Measurements from ENCODE around the gene SV2B. TPM values are rescaled to one million over a fixed set of nuclear protein-coding genes. Genes with fewer than 3 reads are reported as not detected.

SV2B gene
- total RNA-seq, 1 experiment from 2014 or later, result not detected

- Histone ChIP-seq H3K4me1 (ENCODE audit: insufficient read depth, low read length) (no peaks in the 10 kb centered on the region), H3K36me3 (ENCODE audit: low read depth, low read length) (no peaks in the 10 kb centered on the region), H3K27me3 (ENCODE audit: low read length) (peaks cover 63% of the 10 kb centered on the region), H3K9me3 (ENCODE audit: low read length) (no peaks in the 10 kb centered on the region), H3K27ac (ENCODE audit: low read length) (no peak overlapping the region), H3K4me3 (ENCODE audit: low read length) (no peak overlapping the region), H3F3A (ENCODE audit: low read length, unreplicated experiment) (no peaks in the 10 kb centered on the region), H3K4me2 (ENCODE audit: low read length) (no peak overlapping the region), H4K20me1 (ENCODE audit: low read length) (no peaks in the 10 kb centered on the region), H2AFZ (ENCODE audit: low read length) (no peak overlapping the region), H3K9ac (ENCODE audit: low read length) (no peak overlapping the region), H3K79me2 (ENCODE audit: low read length) (no peaks in the 10 kb centered on the region), H3K9me2 (replicated peaks; ENCODE audit: low read length) (no peaks in the 10 kb centered on the region)
- CTCF ChIA-PET, result no interaction called here
- no peak for TF ChIP-seq EZH2phosphoT487 (IDR thresholded peaks at IDR 0.05; ENCODE audit: borderline replicate concordance, low read length)
- no peak for TF ChIP-seq CTCF (conservative IDR thresholded peaks at IDR 0.05; ENCODE audit: low read depth, low read length)
- no peak for TF ChIP-seq EZH2 (IDR thresholded peaks at IDR 0.05; ENCODE audit: low read length, unreplicated experiment)
- no TSS peak for BruUV-seq (replicated peaks)
- DNase-seq (no peak), ATAC-seq (no peak)
- POLR2A ChIA-PET (ENCODE audit: unreplicated experiment), result no interaction called here
- intact Hi-C loops (cut with micrococcal nuclease), result no loop called here
These were observed 218.5 kb downstream of the SV2B start for GRCh38 chr15:91318516-91318915.

GRCh38 chr15:91318931-91319330 is 218.9 kb downstream of the SV2B start:
- Histone ChIP-seq H3K27me3 (ENCODE audit: low read length) (peaks cover 63% of the 10 kb centered on the region), H3K4me3 (ENCODE audit: low read length) (no peak overlapping the region), H3K36me3 (ENCODE audit: low read depth, low read length) (no peaks in the 10 kb centered on the region), H4K20me1 (ENCODE audit: low read length) (no peaks in the 10 kb centered on the region), H3K9ac (ENCODE audit: low read length) (no peak overlapping the region), H3K9me3 (ENCODE audit: low read length) (no peaks in the 10 kb centered on the region), H2AFZ (ENCODE audit: low read length) (no peak overlapping the region), H3K9me2 (replicated peaks; ENCODE audit: low read length) (no peaks in the 10 kb centered on the region), H3K4me2 (ENCODE audit: low read length) (no peak overlapping the region), H3F3A (ENCODE audit: low read length, unreplicated experiment) (no peaks in the 10 kb centered on the region), H3K27ac (ENCODE audit: low read length) (no peak overlapping the region), H3K79me2 (ENCODE audit: low read length) (no peaks in the 10 kb centered on the region), H3K4me1 (ENCODE audit: insufficient read depth, low read length) (no peaks in the 10 kb centered on the region)
- POLR2A ChIA-PET (ENCODE audit: unreplicated experiment), result no interaction called here
- no TSS peak for BruUV-seq (replicated peaks)
- DNase-seq (no peak), ATAC-seq (no peak)
- CTCF ChIA-PET, result no interaction called here
- intact Hi-C loops (cut with micrococcal nuclease), result no loop called here
- no peak for TF ChIP-seq CTCF (conservative IDR thresholded peaks at IDR 0.05; ENCODE audit: low read depth, low read length)
- no peak for TF ChIP-seq EZH2 (IDR thresholded peaks at IDR 0.05; ENCODE audit: low read length, unreplicated experiment)
- no peak for TF ChIP-seq EZH2phosphoT487 (IDR thresholded peaks at IDR 0.05; ENCODE audit: borderline replicate concordance, low read length)

GRCh38 chr15:91319371-91320059 is 219.5 kb downstream of the SV2B start:
- intact Hi-C loops (cut with micrococcal nuclease), result no loop called here
- peaks cover 63% of the 10 kb centered on the region for H3K27me3 ChIP-seq (ENCODE audit: low read length)

More at GRCh38 chr15:91319371-91320059, 219.5 kb downstream of the SV2B start:
- no TSS peak for BruUV-seq (replicated peaks)
- DNase-seq, result no peak
- Histone ChIP-seq H3K9me3 (ENCODE audit: low read length) (no peaks in the 10 kb centered on the region), H4K20me1 (ENCODE audit: low read length) (no peaks in the 10 kb centered on the region), H3K27ac (ENCODE audit: low read length) (no peak overlapping the region), H3K9me2 (replicated peaks; ENCODE audit: low read length) (no peaks in the 10 kb centered on the region), H3F3A (ENCODE audit: low read length, unreplicated experiment) (no peaks in the 10 kb centered on the region), H3K4me3 (ENCODE audit: low read length) (no peak overlapping the region), H3K9ac (ENCODE audit: low read length) (no peak overlapping the region), H3K4me1 (ENCODE audit: insufficient read depth, low read length) (no peaks in the 10 kb centered on the region), H3K36me3 (ENCODE audit: low read depth, low read length) (no peaks in the 10 kb centered on the region), H3K4me2 (ENCODE audit: low read length) (no peak overlapping the region), H2AFZ (ENCODE audit: low read length) (no peak overlapping the region), H3K79me2 (ENCODE audit: low read length) (no peaks in the 10 kb centered on the region)
- ChIA-PET POLR2A (ENCODE audit: unreplicated experiment) (no interaction called here), CTCF (no interaction called here)
- no peak for TF ChIP-seq EZH2 (IDR thresholded peaks at IDR 0.05; ENCODE audit: low read length, unreplicated experiment)
- no peak for TF ChIP-seq CTCF (conservative IDR thresholded peaks at IDR 0.05; ENCODE audit: low read depth, low read length)
- no peak for TF ChIP-seq EZH2phosphoT487 (IDR thresholded peaks at IDR 0.05; ENCODE audit: borderline replicate concordance, low read length)
- no peak for ATAC-seq
